GM19099 (cell line): ENCODE measurements around the gene ACSF3.

Experiments
- POLR2A ChIP-seq: IDR thresholded peaks from 3 replicates; pipeline ENCODE4 v1.6.1; 2011; ENCODE audit warnings: low read depth; ENCODE audit not compliant: insufficient read length; ENCODE audit errors: extremely low read depth

Gene ACSF3

GRCh38 chr16:89136931-89137330 lies 43.3 kb downstream of the ACSF3 start:
- TF ChIP-seq POLR2A: no peak

DNA sequence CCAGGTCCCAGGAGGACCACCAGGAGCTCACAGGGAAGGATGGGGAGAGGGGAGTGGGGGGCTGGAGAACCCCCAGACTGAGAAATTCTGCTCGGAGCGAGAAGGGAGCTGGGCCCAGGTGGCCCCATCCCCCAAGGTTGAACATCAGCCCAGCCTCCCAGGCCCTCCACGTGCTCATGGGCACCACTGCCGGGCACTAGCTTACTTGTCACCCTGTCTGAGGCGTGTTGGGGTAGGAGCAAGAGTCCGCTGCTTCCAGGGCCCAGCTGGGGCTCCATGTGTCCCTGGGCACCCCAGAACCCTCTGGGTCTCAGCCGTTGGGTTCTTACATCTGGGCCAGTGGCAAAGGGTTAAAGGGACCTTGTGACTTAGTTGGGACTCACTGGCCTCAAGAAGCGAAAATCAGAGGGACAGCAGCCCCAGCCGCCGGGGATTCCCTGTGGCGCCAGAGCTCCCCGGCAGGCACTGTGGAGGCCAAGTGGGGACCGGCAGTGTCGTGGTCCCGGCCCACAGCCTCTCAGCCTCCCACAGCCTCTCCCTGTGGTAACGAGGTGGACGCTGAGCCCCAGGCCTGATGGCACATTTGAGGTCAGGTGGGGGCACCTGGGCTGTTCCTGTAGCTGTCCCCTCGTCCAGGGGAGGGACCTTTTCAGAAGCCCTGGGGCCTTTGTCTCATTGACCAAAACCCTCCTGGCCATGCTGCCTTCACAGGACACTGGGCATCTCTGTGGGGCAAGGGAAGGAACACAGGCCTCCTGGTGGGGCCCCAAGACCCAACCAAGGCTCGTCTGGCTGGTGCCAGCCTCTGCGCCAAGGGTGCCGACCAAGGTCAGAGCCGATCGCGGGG lies 44.2 kb downstream of the ACSF3 start:
- no peak for TF ChIP-seq POLR2A

GRCh38 chr16:89138513-89138795 lies 44.8 kb downstream of the ACSF3 start:
- TF ChIP-seq POLR2A: no peak

DNA sequence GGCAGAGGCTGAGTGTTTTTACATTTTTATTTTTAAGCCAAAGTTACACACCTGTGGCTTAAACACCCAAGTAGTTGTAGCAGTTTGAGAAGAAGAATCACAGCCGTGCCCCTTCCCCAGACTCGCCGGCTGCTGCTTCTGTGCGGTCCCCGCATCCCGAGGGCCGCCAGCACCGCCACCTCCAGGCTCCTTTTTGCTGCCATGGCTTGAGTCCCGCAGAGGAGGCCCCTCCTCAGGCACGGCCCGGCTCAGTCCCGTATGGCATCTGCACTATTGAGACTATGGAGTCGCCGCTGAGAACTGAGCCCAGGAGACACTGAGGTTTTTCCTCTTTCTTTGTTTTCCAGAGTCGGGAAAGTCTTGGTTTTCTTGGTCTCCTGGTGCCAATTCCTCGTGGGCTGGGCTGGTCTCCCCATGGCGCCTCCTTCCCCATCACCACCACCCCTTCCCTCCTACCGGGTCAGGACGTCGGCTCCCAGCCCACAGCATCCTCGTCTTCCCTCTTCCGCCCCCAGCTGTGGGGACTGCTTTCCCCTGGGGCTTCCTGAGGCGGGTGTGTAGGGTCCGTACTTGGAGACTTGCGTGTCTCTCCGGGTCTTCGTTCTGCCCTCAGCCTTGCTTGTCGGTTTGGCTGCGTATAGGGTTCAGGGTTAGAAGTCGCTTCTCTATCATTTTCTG lies 45.3 kb downstream of the ACSF3 start:
- no peak for TF ChIP-seq POLR2A

DNA sequence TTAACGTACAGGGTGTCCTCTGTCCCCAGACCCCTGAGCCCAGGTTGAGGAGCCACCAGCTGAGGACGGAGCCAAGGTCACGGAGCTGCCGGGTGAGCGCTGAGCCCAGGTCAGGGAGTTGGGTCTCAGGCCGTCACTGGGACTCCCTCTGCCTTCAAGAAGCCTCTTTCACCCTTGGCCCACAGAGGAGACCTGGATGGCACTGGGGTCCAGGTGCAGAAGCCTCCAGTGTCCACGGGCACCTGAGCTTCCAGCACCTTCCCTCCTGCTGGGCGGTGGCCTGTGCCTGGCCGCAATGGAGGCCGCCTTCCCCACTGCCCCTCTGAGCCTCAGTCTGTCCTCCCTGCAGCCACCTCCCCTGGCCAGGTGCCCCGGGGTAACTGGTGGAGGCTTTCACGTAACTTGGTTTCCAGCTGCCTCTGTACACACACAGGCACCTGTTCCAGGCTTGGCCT lies 46.3 kb downstream of the ACSF3 start:
- TF ChIP-seq POLR2A: no peak

- TF ChIP-seq POLR2A: no peak
Observed at GRCh38 chr16:89140401-89140800, 46.7 kb downstream of the ACSF3 start.

- TF ChIP-seq POLR2A: no peak
Observed at GRCh38 chr16:89140981-89141883, 47.6 kb downstream of the ACSF3 start.

GRCh38 chr16:89141884-89142267 lies 48.2 kb downstream of the ACSF3 start:
- no peak for TF ChIP-seq POLR2A

DNA sequence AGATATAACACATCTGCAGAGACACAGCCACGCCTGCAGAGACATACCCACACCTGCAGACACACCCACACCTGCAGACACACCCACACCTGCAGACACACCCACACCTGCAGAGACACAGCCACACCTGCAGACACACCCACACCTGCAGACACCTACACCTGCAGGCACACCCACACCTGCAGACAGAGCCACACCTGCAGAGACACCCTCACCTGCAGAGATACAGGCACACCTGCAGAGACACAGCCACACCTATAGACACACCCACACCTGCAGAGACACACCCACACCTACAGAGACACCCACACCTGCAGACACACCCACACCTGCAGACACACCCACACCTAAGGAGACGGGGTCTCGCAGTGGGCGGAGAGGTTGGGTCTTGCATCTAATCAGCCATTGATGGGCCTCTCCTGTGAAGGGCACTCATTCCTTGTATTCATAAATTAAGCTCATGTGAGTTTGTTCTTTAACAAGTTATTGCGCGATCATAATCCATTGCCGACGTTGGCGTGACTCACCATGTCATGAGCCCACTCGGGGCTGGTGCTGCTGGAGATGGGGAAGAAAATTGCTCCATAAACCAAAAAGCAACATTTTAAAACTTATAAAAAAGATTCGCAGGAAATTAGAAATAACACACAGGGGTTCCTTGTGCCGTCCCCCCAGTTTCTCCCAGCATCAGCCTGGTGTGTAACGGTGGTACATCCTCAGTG lies 49.0 kb downstream of the ACSF3 start:
- no peak for TF ChIP-seq POLR2A

DNA sequence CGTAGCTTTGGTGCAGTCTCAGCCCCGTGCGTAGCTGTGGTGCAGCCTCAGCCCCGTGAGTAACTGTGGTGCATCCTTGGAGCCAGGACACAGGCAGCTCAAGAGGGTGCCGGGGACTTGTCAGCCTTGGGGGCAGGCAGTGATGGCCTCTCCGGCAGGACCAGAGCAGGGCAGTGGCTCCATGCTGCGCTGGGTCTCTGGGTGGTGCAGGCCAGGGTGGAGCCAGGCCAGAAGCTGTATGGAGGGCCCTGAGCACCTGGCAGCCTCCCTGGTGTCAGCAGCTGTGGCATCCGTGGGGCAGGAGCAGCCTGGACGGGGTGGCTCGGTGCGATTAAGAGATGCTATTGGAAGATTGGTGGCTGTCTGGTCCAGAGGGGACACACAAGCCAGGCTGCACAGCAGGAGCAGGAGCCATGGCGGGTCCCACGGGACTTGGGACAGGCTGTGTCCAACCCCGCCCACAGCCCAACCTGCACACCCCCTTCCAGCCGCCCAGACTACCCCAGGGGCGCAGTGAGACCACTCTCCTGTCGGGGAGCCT lies 49.6 kb downstream of the ACSF3 start:
- no peak for TF ChIP-seq POLR2A

DNA sequence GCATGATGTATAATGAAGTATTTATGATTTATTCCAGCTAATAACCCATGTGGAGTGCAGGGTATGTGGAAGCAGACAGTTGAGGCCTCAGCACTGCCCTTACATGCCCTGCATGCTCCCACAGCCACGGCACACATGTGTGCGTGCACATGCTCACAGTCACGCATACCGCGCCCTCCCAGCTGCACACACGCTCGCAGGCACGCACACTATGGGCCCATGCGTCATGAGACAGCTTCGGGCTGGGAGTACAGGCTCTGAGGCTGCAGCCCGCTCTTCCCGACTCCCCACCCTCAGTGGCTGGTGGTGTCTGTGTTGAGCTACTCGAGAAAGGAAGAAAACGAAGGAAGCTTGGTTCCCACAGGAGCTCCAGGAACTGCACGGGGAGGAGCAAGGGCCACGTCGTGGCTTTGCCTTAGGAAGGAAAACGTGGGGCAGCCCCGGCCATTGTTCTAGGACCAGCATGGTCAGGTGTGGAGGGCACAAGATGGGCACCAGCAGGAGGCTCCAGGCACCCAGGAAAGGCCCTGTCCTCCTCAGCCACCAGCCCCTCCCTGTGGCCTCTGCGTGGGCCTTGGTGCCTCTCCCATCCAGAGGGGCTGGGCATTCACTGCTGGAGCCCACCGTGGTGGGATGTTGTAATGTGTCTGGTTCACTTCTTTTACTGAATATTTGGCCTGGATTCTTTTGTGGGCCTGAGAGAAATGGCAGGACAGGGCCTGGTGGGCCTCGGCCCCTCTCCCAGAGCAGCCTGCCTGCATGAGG lies 50.4 kb downstream of the ACSF3 start:
- no peak for TF ChIP-seq POLR2A

GRCh38 chr16:89144681-89145080 lies 51.0 kb downstream of the ACSF3 start:
- no peak for TF ChIP-seq POLR2A

DNA sequence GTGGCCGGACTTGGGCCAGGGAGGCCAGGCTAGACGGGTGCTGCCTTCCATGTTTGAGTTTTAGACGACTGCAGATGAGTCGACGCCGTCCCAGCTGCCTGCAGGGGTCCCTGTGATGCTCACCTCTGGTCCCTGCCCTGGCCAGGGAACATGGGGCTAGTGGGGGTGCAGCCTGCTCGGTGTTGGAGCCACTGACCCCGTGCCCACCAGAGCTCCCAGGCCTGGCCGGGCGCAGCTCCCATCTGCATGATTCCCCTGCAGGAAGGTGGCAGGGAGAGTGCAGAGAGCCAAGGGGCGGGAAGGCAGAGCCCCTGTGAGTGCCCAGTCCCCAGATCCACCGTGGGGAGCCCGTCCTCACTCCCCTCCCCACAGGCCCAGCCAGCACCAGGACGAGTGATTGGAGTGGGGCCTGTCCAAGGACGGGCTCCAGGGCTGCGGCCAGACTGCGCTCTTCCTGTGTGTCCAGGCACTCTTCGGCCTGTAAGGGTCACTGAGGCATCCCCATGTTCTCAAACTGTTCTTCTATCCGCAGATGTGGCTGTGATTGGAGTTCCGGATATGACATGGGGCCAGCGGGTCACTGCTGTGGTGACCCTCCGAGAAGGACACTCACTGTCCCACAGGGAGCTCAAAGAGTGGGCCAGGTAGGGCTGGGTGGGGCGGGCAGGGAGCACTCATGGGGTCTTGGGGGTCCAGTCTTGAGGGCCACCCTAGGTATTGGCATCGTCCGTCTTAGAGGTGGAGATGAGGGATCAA lies 51.9 kb downstream of the ACSF3 start:
- TF ChIP-seq POLR2A: no peak
